ENCODE results near the gene TRIM31.

The TRIM31 gene

DNA sequence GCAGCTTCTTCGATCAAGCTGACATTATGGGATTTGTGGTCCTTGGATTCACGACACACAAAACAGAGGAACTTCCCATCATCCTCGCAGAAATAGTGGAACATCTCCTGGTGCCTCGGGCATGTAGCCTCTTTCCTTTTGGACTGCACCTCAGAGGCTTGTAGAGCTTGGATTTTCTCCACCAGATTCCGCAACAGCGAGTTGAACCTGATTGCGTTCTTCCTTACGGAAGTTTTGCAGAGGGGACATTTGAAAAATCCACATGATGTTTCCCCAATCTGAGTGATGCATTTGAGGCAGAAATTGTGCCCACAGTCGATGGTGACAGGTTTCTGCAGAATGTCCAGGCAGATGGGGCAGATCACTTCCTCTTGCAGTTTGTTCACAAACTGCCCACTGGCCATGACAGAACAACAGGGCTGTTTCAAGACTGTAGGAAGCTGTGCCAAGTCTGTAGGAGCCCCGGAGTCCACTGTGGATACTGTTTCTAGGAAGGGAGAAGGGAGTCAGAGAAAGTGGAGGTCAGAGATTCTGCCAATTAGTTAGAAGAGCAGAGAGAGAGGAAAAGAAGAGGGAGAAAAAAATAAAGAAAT lies 392 bp downstream of the TRIM31 start:
- FAIRE-seq: no peak

DNA sequence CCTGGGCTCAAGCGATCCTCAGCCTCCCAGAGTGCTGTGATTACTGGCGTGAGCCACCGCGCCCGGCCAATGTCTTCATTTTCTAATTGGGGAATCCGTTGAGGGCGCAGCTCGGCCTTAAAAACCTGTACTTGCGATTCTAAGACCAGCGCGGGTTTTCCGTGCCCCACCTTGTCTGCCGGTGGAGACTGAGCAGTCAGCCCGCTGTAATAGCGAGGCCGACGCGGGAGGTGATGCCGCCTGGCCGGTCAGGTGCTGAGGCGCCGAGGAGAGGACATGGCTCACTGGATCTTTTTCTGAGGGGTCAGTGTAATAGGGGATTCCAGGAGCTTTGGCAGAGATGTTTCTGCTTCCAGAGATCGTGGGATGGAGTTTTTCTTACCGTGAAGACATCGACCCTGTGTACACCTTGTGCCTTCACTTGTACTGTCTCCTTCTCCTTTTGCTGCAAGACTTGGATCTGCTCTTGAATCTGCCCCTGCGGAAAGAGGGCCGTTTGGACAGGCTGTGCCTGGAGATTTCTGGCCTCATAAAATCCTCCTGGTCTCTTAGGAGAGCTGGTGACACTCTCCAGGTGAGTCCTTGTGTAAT lies 1.5 kb downstream of the TRIM31 start:
- FAIRE-seq: no peak

DNA sequence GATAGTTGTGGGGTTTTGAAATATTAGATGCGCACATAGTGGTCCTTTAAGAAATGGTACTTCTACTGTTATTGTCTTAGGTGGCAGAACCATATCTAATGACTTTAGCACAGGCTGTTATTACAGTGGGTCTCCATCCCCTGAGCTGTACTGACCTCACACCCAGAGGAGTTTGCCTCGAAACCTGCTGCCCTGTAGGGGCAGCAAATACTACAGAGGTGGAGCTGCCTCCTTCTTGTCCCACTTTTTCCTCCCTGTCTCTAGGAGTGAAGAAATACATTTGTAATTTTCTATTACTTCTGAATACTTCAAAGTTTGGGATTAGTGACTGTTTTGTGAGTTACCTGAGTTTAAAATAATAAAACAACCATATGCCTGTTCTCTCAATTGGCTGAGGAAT lies 8.2 kb downstream of the TRIM31 start:
- FAIRE-seq: no peak

DNA sequence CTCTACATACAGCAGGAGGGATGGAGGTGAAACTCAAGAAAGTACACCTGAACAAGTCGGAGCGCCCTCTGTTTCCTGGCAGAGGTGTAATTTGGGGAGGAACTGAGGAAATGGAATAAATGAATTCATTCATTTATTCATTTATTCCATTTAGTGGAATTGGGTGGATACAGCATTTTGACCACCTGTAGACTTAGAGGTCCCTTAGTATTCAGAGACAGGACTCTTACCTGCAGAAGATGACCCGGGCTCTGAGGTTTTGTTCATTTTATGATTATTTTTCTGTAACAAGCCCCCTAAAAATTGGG lies 9.1 kb downstream of the TRIM31 start:
- FAIRE-seq: no peak

DNA sequence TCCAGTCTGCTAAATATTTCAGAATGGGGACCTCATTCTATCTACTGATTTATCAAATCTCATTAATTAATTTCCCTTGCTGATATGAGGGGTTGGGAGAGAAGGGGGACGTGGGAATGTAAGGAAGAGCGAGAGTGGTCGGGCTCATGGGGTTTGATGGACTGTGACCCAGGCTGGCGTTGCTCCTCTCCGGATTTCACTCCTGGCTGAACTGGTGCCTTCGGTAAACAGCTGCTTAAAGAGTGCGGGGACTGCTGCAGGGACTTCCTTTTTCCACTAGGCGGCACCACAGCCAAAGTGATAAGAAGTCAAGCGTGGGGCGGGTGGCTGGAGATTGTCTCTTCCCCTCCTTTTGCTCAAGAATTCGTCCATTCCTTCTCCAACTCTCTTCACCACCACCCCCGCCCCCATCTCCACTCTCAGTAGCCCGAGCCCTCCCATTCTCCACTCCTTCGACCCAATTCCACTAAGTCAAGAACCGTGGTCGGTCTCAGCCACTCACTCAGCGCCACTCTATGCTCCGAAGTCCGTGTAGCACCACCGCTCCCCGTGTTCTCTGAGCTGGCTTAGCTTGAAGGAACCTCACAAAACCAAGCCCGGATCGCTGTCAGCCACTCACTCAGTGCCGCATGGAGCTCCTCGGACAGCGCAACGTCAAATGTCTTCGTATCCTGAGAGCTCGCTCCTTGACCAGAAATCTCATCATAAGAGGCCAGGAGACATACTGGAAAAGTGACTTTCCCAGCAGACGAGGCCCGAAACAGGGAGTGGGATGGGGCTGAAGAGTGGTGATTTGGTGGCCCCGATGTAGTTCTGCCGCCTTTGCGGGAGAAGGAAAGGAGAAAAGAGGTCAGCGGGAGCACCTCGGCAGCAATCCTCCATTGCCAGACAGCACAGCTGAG lies 9.7 kb downstream of the TRIM31 start:
- FAIRE-seq: no peak

DNA sequence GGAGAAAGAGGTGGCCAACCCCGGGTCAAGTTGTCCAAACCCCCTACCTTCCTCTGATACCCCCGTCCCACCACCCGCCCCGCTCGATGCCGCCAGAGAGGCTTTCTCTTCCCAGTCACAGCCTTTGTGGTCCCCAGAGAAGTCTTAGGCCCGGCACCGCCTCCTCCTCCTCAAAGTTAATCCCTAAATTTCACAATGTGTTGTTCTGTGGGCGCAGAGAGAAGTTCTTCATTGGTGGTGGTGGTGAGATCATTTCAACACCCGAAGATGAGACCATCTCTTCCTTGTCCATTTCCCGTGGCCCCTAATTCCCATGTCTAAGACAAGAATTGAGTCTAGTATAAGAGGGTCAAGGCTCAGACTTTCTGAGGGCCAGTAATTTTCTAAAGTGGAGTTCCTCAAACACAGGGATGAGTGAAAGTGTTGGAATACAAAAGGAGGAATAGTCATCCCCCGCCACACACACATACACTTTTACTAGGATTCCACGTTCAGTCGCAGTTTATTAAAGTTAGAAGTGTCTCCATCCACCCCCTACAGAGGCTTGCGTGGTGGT lies 10.4 kb downstream of the TRIM31 start:
- no peak for FAIRE-seq

DNA sequence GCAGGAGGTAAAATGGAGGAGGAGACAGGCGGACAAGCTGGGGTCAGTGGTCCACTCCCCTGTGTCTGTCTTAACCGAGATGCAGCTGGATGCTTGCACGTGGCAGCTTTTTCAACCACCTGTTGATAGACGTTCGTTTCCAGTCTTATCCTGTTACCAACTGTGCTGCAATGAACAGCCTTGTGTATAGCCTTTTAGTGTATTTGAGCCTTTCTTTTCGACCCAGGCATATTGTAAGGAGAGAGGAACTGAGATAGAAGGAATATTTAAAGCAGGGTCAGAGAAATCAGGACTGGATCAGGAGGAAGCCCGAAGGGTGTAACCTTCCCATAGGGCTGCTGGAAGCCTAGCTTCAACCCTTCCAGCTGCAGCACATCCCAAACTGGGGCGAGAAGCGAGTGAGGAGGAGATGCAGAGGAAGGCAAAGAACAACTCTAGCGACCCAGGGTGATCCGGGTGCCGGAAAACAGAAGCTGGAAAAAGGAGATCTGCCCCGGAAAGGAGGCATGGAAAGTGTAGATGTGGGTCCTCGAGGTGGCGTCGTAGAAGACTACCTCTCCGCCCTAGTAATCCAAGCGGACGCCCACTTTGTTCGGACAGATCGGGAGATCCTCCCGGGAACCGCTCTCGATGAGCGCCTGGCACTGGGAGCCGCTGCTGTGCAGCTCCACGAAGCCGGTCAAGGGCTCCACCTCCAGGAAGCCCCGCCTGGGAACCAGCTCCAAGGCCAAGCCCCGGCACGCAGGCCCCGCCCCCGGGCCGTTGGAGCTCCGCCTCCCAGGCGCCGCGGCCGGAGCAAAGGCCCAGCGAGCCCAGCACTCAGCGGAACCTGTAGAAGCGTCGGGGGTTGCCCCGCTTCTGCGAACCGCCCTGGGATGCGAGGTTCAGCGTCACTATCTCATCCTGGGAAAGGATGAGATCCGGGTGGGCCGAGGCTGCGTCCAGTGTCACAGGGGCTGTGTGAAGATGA lies 11.2 kb downstream of the TRIM31 start:
- no peak for FAIRE-seq

DNA sequence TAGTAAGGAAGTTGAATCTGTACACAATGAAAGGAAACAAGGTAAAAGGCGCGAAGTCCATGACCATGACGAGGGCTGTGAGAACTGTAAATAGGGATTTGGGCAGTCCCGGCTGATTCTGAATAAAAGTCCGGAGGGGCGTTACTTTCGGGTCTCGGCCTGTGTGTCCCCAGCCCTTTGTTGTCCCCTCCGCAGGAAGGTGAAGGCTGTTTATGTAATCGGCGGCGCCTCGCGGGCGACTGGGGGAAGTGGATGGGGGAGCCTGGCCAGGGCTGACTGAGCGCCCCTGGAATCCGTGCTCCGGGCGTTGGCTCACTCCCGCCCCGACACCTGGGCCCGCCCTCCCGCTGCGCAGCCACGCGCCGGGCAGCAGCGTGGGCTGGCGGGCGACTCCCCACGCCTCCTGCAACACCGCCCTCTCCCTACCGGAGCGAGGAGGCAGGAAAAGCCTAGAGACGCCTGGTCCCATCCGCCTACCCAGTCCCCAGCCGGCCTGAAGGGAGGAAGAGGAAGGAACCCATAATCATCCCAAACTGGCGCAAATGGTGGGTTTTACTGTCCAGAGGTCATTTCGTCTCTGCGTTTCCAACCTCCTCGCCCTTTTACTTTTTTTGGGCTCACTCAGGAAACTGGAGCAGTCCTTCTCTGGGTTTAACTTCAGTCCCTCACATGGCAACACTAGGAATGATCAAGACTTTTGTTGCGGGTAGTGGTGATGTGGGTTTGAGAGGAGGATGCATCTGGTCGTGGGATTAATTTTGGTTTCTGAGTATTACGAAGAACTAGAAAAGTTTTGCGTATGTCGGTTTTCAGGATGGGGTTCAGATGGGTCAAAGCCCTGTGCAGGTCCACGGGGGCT lies 12.1 kb downstream of the TRIM31 start:
- no peak for FAIRE-seq

DNA sequence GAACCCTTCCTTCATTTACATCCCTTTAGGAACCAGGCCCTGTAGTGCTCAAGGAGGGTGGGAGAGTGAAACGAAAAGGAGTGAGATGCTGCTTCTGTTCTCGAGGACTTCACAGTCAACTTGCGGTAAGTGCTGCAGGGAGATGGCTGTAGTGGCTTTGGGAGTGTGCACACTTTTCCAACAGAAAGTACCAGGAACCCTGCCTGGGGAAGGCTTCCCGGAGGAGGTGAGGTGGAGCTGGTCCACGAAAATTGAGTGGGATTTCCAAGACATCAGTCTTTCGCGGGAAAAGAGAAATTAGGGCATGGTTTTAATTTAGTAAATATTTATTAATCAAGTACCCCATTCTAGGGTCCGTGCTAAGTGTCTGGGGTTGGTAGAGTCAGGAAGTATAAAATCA lies 12.7 kb downstream of the TRIM31 start:
- no peak for FAIRE-seq

DNA sequence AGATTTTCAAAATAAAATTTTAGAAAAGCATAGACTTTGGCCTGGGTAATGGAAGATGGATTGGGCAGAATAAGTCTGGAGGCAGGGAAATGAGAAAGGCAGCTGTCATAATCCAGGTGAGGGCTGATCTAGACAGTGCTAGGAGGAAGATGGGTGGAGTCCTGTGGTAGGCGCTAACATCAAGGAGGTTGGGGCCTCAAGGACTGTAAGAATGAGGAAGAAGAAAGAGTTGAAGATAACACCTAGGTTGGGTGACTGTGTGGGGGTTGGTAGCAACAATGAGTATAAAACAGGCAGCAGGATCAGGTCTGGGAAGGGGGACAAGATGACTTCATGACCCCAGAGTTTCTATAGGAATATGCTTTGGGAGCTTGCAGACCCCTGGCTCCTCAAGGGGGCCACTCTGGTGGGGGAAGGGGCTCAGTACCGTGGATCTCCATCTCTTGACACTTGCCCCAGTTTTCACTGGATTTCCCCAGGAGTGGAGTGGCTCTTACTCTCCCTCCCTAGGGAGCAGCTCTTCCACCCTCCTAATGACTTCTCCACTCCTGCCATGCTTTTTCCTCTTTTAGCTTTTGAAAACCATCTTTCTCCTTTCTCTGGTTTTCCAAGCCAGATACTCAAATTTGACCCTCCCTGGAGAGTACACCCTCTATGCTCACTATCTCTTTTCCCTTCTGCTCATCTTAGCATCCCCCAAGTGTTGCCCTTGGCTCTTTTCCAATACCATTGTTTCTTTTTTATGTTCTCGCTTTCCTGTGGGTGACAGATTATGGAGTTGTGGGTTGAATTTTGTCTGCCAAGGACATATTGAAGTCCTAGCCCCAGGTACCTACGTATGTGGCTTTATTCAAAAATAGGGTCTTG lies 14.8 kb downstream of the TRIM31 start:
- no peak for FAIRE-seq

DNA sequence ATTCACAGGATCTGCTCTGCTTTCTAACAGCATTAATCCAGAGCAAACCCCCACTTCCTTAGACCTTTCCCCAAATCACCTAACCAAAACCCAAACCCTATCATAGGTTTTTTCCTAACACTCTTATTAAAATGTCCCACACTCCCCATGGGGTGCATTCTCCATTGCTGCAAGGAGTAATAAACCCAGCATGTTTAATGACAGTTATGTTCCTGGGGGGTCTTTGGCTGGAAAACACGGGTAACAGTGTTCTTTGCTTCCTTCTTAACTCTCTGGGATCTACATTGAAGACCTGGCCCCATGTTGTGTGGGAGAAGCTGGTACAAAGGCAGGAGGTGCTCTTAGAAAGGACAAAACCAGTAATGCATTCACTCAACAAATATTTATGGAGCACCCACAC lies 16.1 kb downstream of the TRIM31 start:
- FAIRE-seq: no peak

DNA sequence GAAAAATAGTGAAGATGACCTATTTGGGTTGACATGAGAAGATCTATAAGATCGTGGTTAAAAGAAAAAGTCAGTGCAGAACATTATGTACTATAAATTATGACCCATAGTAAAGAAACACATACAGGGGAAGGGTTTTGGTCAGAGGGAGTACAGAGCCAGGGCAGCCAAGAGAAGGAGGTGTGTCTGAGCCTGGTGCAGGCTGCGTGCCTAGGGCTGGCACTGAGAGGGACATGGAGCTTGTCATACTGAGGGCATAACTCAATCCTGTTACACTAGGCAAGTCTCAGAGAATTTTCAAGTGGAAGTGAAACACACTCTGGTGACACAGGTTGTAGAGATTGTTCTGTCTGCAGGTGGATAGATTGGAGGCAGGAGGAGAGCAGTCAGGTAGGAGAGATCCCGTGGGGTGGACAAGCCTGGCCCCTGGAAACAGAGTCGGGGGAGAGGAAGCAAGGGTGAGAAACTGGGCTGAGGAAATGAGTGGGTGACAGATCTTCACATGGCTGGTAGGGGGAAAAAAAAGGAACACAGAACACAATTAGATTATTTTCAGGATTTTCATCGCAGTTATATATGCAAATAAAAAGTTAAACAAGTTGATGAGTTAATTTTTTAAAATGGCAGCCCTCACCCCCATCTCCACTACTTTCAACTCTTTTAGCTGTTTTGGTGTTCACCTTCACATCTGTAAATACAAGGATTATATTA lies 18.8 kb downstream of the TRIM31 start:
- FAIRE-seq: no peak

DNA sequence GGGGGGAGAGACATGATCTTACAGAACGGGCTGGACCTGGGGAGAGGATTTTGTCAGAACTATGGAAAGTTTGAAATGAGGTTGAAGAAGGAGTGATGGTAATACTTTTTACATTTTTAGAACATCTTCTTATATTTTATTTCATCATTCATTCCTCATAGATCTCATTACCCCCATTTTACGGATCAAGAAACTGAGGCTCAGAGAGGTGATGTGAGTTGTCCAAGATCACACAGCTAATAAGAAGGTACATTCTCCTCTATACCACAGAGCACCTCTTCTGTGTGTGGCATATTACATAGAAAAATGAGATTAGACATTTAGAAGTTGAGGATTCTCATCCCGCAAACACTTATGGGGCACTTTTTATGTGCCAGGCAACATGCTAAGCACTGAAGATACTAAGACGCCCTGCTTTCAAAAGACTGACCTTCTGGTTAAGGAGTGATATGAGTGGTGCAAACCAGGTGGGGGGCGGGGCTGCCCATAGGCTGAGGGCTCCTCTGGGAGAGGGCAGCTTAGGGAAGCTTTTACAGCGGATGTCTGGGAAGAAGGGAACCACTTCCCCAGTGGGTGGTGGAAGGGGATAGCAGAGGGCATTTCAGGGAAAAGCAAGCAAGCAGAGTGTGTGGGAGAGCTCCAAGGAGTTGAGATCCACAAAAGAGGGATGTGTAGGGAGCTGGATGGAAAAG lies 19.9 kb downstream of the TRIM31 start:
- no peak for FAIRE-seq

DNA sequence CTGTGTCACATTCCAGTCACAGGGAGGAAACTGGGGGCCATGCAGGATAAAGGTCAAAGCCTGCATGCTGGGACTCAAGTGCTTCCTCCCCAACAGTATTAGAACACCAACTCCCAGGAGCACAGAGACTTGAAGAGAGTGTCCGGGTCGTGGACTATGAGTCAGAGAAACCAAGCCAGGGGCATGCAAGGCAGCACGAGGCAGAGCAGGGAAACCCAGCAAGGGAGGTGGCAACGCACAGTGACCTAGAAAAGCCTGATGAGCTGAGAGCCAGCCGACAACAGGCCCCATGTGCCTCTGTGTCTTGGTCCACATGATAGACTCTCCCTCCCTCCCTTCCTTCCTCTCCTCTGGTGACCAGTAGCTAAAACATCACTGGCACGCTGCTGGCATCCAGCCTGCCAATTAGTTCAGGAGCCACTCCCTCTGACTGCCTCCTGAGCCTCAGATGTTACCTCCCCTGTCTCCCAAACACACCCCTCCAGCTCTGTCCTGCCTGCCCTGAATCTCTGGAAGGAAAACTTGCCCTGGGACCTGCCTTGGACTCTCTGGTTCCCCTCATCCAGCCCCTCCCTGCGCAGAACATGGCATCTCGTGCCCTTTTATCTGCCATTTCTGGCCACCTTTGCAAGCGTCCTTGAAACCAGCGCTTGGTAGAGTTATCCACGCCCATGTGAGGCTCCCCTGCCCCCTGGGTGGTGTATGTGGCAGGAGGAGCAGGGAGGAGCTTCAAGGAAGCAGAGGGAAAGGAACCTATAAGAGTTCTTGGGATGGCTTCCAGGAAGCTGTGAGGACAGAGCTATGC lies 21.1 kb downstream of the TRIM31 start:
- no peak for FAIRE-seq

DNA sequence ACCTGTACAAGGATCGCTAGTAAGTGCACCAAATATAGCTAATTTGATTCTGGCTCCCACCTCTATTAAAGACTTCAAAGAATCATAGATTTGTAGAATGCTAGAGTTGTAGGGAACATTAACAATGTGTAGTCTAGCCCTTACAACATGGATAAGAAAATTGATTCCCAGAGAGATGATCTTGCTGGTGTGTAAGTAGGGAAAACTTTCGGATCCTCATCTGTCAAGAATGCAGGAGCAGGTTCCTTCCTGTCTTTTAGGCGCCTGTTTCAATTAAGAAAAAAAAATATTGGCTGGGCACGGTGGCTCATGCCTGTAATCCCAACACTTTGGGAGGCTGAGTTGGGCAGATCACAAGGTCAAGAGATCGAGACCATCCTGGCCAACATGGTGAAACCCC lies 25.0 kb downstream of the TRIM31 start:
- FAIRE-seq: no peak

DNA sequence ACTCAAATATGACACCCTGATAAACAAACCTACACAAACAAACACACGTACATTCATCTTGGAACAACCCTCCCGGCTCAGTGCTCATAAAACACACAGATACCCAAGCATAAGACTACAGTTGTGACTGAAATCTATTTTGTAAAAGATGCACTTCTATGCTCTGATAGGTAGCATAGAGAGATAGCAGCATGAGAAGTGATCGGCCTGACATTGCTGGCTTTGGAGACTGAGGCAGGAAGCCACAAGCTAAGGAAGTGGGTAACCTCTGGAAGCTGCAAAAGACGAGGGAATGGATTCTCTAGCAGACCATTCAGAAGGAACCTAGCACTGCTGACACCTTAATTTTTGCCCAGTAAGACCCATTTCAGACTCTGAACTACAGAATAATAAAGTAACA lies 35.7 kb downstream of the TRIM31 start:
- FAIRE-seq: no peak

DNA sequence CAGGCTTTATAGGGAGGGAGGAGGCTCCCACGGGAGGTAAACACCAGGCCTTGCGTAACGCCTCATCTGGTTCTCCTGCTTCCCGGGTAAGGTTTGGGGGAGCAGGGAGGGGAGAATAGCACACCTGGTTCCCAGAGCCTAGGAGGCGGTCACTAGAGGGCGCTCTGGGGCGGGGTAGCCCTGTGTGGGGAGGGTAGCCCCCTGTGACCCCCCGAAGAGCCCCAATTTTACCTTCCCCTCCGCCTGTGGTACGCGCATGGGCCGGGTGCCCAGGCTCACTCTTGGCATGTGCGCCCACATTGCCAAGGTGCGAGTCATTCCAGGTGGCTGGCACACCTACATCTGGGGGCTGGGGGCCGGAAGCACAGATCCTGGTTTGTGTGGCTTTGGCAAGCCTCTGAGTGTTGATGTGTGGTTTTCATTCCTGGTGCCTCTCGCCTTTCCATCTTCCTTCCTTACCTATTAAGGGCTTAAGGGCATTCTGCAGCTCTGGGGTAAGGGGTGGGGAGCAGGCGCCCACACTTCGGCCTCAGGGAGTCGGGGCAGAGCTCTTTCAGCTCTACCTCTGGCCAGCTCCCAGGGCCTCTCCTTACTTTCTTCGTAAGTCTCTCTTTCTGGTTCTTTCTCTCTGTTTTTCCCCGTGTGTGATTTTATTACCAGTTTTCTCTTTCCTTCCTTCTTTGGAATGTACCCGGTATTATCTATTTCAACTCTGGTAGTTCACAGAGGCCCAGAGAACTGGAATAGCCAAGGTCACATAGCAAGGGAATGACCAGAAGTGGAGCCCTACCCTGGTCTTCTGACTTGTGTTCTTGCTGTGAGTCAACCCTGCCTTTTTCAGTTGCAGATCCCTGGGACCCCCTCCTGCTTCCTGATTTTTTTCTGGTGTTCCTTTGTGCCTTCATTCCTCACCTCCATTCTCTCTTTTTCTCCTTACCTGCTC lies 36.8 kb downstream of the TRIM31 start:
- no peak for FAIRE-seq
